Neural progenitor cell (in vitro differentiated cells): ENCODE results near the gene SLC4A8. TPM values are rescaled to one million over a fixed set of nuclear protein-coding genes. Genes with fewer than 3 reads are reported as not detected.

Experiments used
- DNase-seq: peaks from one replicate; pipeline ENCODE4 v3.0.0-alpha.2; 2016; ENCODE audit warnings: low spot score
- H2AFZ ChIP-seq: fragments of 200-600 bp; sonication (generic); replicated peaks from 2 replicates; pipeline ENCODE4 v1.6.1; 2016; ENCODE audit warnings: antibody characterized with exemption
- H3F3A ChIP-seq: fragments of 200-600 bp; sonication (generic); 2 replicates; pipeline ENCODE4 v1.6.1; 2016; ENCODE audit warnings: antibody characterized with exemption, low read depth
- H3K27ac ChIP-seq: fragments of 200-600 bp; sonication (generic); 2 replicates; pipeline ENCODE4 v1.5.1; 2016; ENCODE audit warnings: mild to moderate bottlenecking
- H3K27me3 ChIP-seq: fragments of 200-600 bp; sonication (generic); 2 replicates; pipeline ENCODE4 v1.6.1; 2016; ENCODE audit warnings: mild to moderate bottlenecking, moderate library complexity
- H3K36me3 ChIP-seq: fragments of 200-600 bp; sonication (generic); 2 replicates; pipeline ENCODE4 v1.5.1; 2016
- H3K4me1 ChIP-seq: fragments of 200-600 bp; sonication (generic); 2 replicates; pipeline ENCODE4 v1.6.1; 2016; ENCODE audit warnings: mixed run types
- H3K4me2 ChIP-seq: fragments of 200-600 bp; sonication (generic); 2 replicates; pipeline ENCODE4 v1.6.1; 2016
- H3K4me3 ChIP-seq: fragments of 200-600 bp; sonication (generic); 2 replicates; pipeline ENCODE4 v1.5.1; 2016
- H3K79me2 ChIP-seq: fragments of 200-600 bp; sonication (generic); 2 replicates; pipeline ENCODE4 v1.6.1; 2016; ENCODE audit warnings: low read depth
- H3K9ac ChIP-seq: fragments of 200-600 bp; sonication (generic); 2 replicates; pipeline ENCODE4 v1.6.1; 2016
- H3K9me3 ChIP-seq: fragments of 200-600 bp; sonication (generic); 2 replicates; pipeline ENCODE4 v1.5.1; 2016; ENCODE audit warnings: low read depth
- H4K20me1 ChIP-seq: fragments of 200-600 bp; sonication (generic); 2 replicates; pipeline ENCODE4 v1.6.1; 2016; ENCODE audit warnings: low read depth
- H3K27ac Mint-ChIP-seq: 3 replicates; pipeline ENCODE4 v1.8.0; 2021; ENCODE audit warnings: mixed read lengths
- H3K27me3 Mint-ChIP-seq: 2 replicates; pipeline ENCODE4 v1.8.0; 2022; ENCODE audit warnings: low read depth, mild to moderate bottlenecking, inconsistent platforms, moderate library complexity, mixed read lengths; ENCODE audit not compliant: insufficient read depth
- H3K36me3 Mint-ChIP-seq: 3 replicates; pipeline ENCODE4 v1.8.0; 2021; ENCODE audit warnings: mixed read lengths
- H3K4me1 Mint-ChIP-seq: 3 replicates; pipeline ENCODE4 v1.8.0; 2021; ENCODE audit warnings: mixed read lengths
- H3K4me3 Mint-ChIP-seq: 3 replicates; pipeline ENCODE4 v1.8.0; 2021; ENCODE audit warnings: mild to moderate bottlenecking, moderate library complexity, mixed read lengths
- H3K9me3 Mint-ChIP-seq: 3 replicates; pipeline ENCODE4 v1.8.0; 2020; ENCODE audit warnings: mixed read lengths
- CTCF ChIP-seq: fragments of 200-600 bp; sonication (generic); IDR thresholded peaks from 2 replicates; pipeline ENCODE4 v1.5.1; 2017; ENCODE audit warnings: antibody characterized with exemption, mild to moderate bottlenecking
- EZH2 ChIP-seq: fragments of 200-600 bp; sonication (generic); IDR thresholded peaks from 2 replicates; pipeline ENCODE4 v1.6.1; 2017; ENCODE audit warnings: antibody characterized with exemption, mild to moderate bottlenecking, moderate library complexity
- EZH2phosphoT487 ChIP-seq: fragments of 200-600 bp; sonication (generic); IDR thresholded peaks from 2 replicates; pipeline ENCODE4 v1.6.1; 2017; ENCODE audit warnings: antibody characterized with exemption
- total RNA-seq: library from RNA; depleted of rRNA; stranded (reverse); fragments of >200 nt; gene quantifications from 2 replicates; pipeline ENCODE4 v1.2.3, GENCODE V29; 2015; ENCODE audit warnings: low replicate concordance

The SLC4A8 gene
- total RNA-seq, 1 donor from 2014 or later = 10.1 TPM

GRCh38 chr12:51437431-51437830 is 12.8 kb downstream of the SLC4A8 start:
- no peak for DNase-seq
- Mint-ChIP-seq H3K27ac (no peak overlapping the region), H3K36me3 (peaks cover 1% of the 10 kb centered on the region), H3K4me3 (no peak overlapping the region), H3K4me1 (peaks cover 6% of the 10 kb centered on the region), H3K27me3 (no peaks in the 10 kb centered on the region), H3K9me3 (no peaks in the 10 kb centered on the region)
- Histone ChIP-seq H3K36me3 (no peaks in the 10 kb centered on the region), H3F3A (no peaks in the 10 kb centered on the region), H3K79me2 (peaks cover 18% of the 10 kb centered on the region), H3K27me3 (no peaks in the 10 kb centered on the region), H3K4me1 (peaks cover 6% of the 10 kb centered on the region), H4K20me1 (no peaks in the 10 kb centered on the region), H3K9me3 (no peaks in the 10 kb centered on the region), H3K4me2 (no peak overlapping the region), H3K4me3 (no peak overlapping the region), H2AFZ (no peak overlapping the region), H3K9ac (no peak overlapping the region), H3K27ac (no peak overlapping the region)
- TF ChIP-seq EZH2 (no peak), EZH2phosphoT487 (no peak), CTCF (no peak)

GRCh38 chr12:51439330-51439729 is 14.7 kb downstream of the SLC4A8 start:
- Histone ChIP-seq H3K9me3 (no peaks in the 10 kb centered on the region), H3K9ac (no peak overlapping the region), H3K27me3 (no peaks in the 10 kb centered on the region), H3F3A (no peaks in the 10 kb centered on the region), H4K20me1 (no peaks in the 10 kb centered on the region), H3K79me2 (peaks cover 18% of the 10 kb centered on the region), H2AFZ (no peak overlapping the region), H3K4me1 (peaks cover 2% of the 10 kb centered on the region), H3K4me3 (no peak overlapping the region), H3K4me2 (no peak overlapping the region), H3K27ac (no peak overlapping the region), H3K36me3 (no peaks in the 10 kb centered on the region)
- Mint-ChIP-seq H3K9me3 (no peaks in the 10 kb centered on the region), H3K36me3 (no peaks in the 10 kb centered on the region), H3K27ac (no peak overlapping the region), H3K4me3 (no peak overlapping the region), H3K27me3 (no peaks in the 10 kb centered on the region), H3K4me1 (peaks cover 6% of the 10 kb centered on the region)
- DNase-seq = no peak
- TF ChIP-seq CTCF (no peak), EZH2 (no peak), EZH2phosphoT487 (no peak)

- DNase-seq = no peak
- Histone ChIP-seq H3K9me3 (no peaks in the 10 kb centered on the region), H3K36me3 (no peaks in the 10 kb centered on the region), H3K27ac (no peak overlapping the region), H3K4me2 (no peak overlapping the region), H3K4me3 (no peak overlapping the region), H3K79me2 (peaks cover 2% of the 10 kb centered on the region), H2AFZ (no peak overlapping the region), H3K9ac (no peak overlapping the region), H3F3A (no peaks in the 10 kb centered on the region), H4K20me1 (no peaks in the 10 kb centered on the region), H3K27me3 (no peaks in the 10 kb centered on the region), H3K4me1 (no peaks in the 10 kb centered on the region)
- Mint-ChIP-seq H3K4me1 (peaks cover 6% of the 10 kb centered on the region), H3K27ac (no peak overlapping the region), H3K4me3 (no peak overlapping the region), H3K36me3 (peaks cover 4% of the 10 kb centered on the region), H3K27me3 (no peaks in the 10 kb centered on the region), H3K9me3 (no peaks in the 10 kb centered on the region)
- TF ChIP-seq CTCF (no peak), EZH2 (no peak), EZH2phosphoT487 (no peak)
Observed at GRCh38 chr12:51441583-51441982, 17.0 kb downstream of the SLC4A8 start.
